Neural progenitor cell (in vitro differentiated cells): ENCODE measurements around the gene HYAL2.
A peak's percentile ranks its signal among the peaks of the same experiment; 100 is the strongest.

ENCODE experiments used
- CTCF ChIP-seq: fragments of 200-600 bp; sonication (generic); IDR thresholded peaks from 2 replicates; pipeline ENCODE4 v1.5.1; 2017; ENCODE audit warnings: antibody characterized with exemption, mild to moderate bottlenecking
- EZH2 ChIP-seq: fragments of 200-600 bp; sonication (generic); IDR thresholded peaks from 2 replicates; pipeline ENCODE4 v1.6.1; 2017; ENCODE audit warnings: antibody characterized with exemption, mild to moderate bottlenecking, moderate library complexity

- TF ChIP-seq CTCF = no peak
- TF ChIP-seq EZH2 = peak; percentile 97
Measured at GRCh38 chr3:50340448-50341329, 18.1 kb upstream of the HYAL2 start, which contains the start of gene RASSF1.
